Peyer's patch (tissue), 4 donors: ENCODE data around the gene PAM. TPM values are rescaled to one million over a fixed set of nuclear protein-coding genes. Genes with fewer than 3 reads are reported as not detected.
"Not testable (repeated sequence)": the region's sequence is repeated elsewhere in the genome, so short reads cannot be mapped to it uniquely, and the experiment has no call there.

ENCODE experiments used
- DNase-seq, 3 donors: peaks; one replicate each; pipeline ENCODE4 v3.0.0-alpha.2; 2017 to 2019
- H3K27ac ChIP-seq, 4 donors: fragments of 200-600 bp; sonication (generic); one replicate each; pipeline ENCODE4 v1.5.1; 2016 to 2019
- H3K27me3 ChIP-seq, 2 donors: fragments of 200-600 bp; sonication (generic); one replicate each; pipeline ENCODE4 v1.5.1; 2019
- H3K36me3 ChIP-seq, 3 donors: fragments of 200-600 bp; sonication (generic); one replicate each; pipeline ENCODE4 v1.5.1; 2016 to 2019
- H3K4me1 ChIP-seq, 4 donors: fragments of 200-600 bp; sonication (generic); one replicate each; pipeline ENCODE4 v1.5.1; 2016 to 2019
- H3K4me3 ChIP-seq, 4 donors: fragments of 200-600 bp; sonication (generic); 1 replicate in 3 of 4; 2 replicates in 1 of 4; pipeline ENCODE4 v1.5.1; 2016 to 2019; ENCODE audit warnings: mild to moderate bottlenecking in 1 of 4
- H3K9me3 ChIP-seq, 4 donors: fragments of 200-600 bp; sonication (generic); one replicate each; pipeline ENCODE4 v1.5.1; 2016 to 2019; ENCODE audit warnings: mild to moderate bottlenecking in 1 of 4
- CTCF ChIP-seq, 6 experiments: fragments of 450-650 bp in 4 of 6; fragments of 200-600 bp in 2 of 6; sonication (generic) in 1 of 6; IDR thresholded peaks; one replicate each; pipeline ENCODE4 v1.5.1; 2017 to 2019; ENCODE audit warnings: antibody characterized with exemption in 6 of 6, mild to moderate bottlenecking in 3 of 6, moderate library complexity in 1 of 6
- POLR2A ChIP-seq, 2 donors: fragments of 450-650 bp; IDR thresholded peaks; one replicate each; pipeline ENCODE4 v1.5.1; 2017; ENCODE audit warnings: antibody characterized with exemption in 2 of 2, mild to moderate bottlenecking in 2 of 2, moderate library complexity in 2 of 2
- total RNA-seq, 4 donors: library from RNA; depleted of rRNA; stranded (reverse); fragments of >200 nt; gene quantifications; one replicate each; pipeline ENCODE4 v1.1.0, GENCODE V29; 2016

Gene PAM
- total RNA-seq, 4 donors from 2014 or later, result 58.6 to 130 (median 109) TPM

- DNase-seq, result no peak
- H3K9me3 ChIP-seq, result no peaks in the 10 kb centered on the region
Observed at GRCh38 chr5:102901424-102902134, 146.5 kb downstream of the PAM start.

GRCh38 chr5:102902135-102902448 is 147.0 kb downstream of the PAM start:
- Histone ChIP-seq H3K36me3 (no peaks in the 10 kb centered on the region), H3K9me3 (no peaks in the 10 kb centered on the region), H3K4me1 (no peaks in the 10 kb centered on the region), H3K27ac (no peak overlapping the region), H3K27me3 (no peaks in the 10 kb centered on the region), H3K4me3 (no peak overlapping the region)
- no peak for DNase-seq
- TF ChIP-seq CTCF (IDR thresholded peaks at IDR 0.05), result no peak
- no peak for TF ChIP-seq POLR2A (IDR thresholded peaks at IDR 0.05)

More at GRCh38 chr5:102901424-102902134, 146.5 kb downstream of the PAM start:
- H3K27me3 ChIP-seq, result no peaks in the 10 kb centered on the region
- H3K4me1 ChIP-seq, result no peaks in the 10 kb centered on the region
- no peak overlapping the region for H3K4me3 ChIP-seq
- H3K36me3 ChIP-seq, result no peaks in the 10 kb centered on the region
- no peak overlapping the region for H3K27ac ChIP-seq
- TF ChIP-seq CTCF (IDR thresholded peaks at IDR 0.05) (no peak), POLR2A (IDR thresholded peaks at IDR 0.05) (no peak)

- no peaks in the 10 kb centered on the region for H3K9me3 ChIP-seq
- TF ChIP-seq POLR2A (IDR thresholded peaks at IDR 0.05) (no peak), CTCF (IDR thresholded peaks at IDR 0.05) (no peak)
- no peaks in the 10 kb centered on the region for H3K27me3 ChIP-seq
Observed at GRCh38 chr5:102902647-102903046, 147.5 kb downstream of the PAM start.

GRCh38 chr5:102903074-102903871 is 148.2 kb downstream of the PAM start:
- Histone ChIP-seq H3K27ac (no peak overlapping the region), H3K9me3 (no peaks in the 10 kb centered on the region), H3K4me3 (no peak overlapping the region), H3K27me3 (no peaks in the 10 kb centered on the region), H3K4me1 (no peaks in the 10 kb centered on the region), H3K36me3 (no peaks in the 10 kb centered on the region)
- no peak for TF ChIP-seq CTCF (IDR thresholded peaks at IDR 0.05)
- no peak for DNase-seq

More at GRCh38 chr5:102902647-102903046, 147.5 kb downstream of the PAM start:
- H3K36me3 ChIP-seq, result no peaks in the 10 kb centered on the region
- H3K4me1 ChIP-seq, result no peaks in the 10 kb centered on the region
- H3K27ac ChIP-seq, result no peak overlapping the region
- DNase-seq, result no peak
- no peak overlapping the region for H3K4me3 ChIP-seq

GRCh38 chr5:102905056-102905455 is 150.0 kb downstream of the PAM start:
- H3K4me3 ChIP-seq, result no peak overlapping the region
- no peaks in the 10 kb centered on the region for H3K27me3 ChIP-seq
- H3K4me1 ChIP-seq, result no peaks in the 10 kb centered on the region
- TF ChIP-seq POLR2A (IDR thresholded peaks at IDR 0.05) (no peak), CTCF (IDR thresholded peaks at IDR 0.05) (no peak)
- no peaks in the 10 kb centered on the region for H3K9me3 ChIP-seq
- no peaks in the 10 kb centered on the region for H3K36me3 ChIP-seq
- DNase-seq, result no peak
- no peak overlapping the region for H3K27ac ChIP-seq

GRCh38 chr5:102907099-102907498 is 152.0 kb downstream of the PAM start:
- H3K27me3 ChIP-seq, H3K4me1 ChIP-seq, H3K27ac ChIP-seq, H3K9me3 ChIP-seq, DNase-seq, H3K36me3 ChIP-seq, H3K4me3 ChIP-seq: not testable (repeated sequence)
